H1 (cell line): ENCODE data around the gene PTF1A. TPM values are rescaled to one million over a fixed set of nuclear protein-coding genes. Genes with fewer than 3 reads are reported as not detected.

Source experiments
- CTCF ChIA-PET: fragments of 300-600 bp; sonication (Branson Sonifier 250); formaldehyde crosslinking; loops from one replicate; lab custom pipeline; 2021; ENCODE audit not compliant: partially characterized antibody; lab: Charles Lee
- POLR2A ChIA-PET: fragments of 300-600 bp; sonication (Branson Sonifier 250); formaldehyde crosslinking; loops from one replicate; lab custom pipeline; 2021; ENCODE audit warnings: inconsistent platforms; ENCODE audit not compliant: partially characterized antibody; lab: Charles Lee
- DNase-seq, 2 experiments: peaks; one replicate each; pipeline versions ENCODE4 v3.0.0 to v3.0.0-alpha.2; 2010 to 2022; ENCODE audit warnings: low spot score in 2 of 2, low read depth in 1 of 2, mixed read lengths in 1 of 2
- FAIRE-seq: peaks from 2 replicates; lab custom pipeline; 2011; peaks lifted over from hg19 to GRCh38; lab: Jason Lieb, UNC
- H2AFZ ChIP-seq: 2 replicates; pipeline ENCODE4 v1.8.1; 2012; ENCODE audit warnings: low read length, inconsistent platforms
- H2AK5ac ChIP-seq: 2 replicates; pipeline ENCODE4 v1.6.1; 2013; ENCODE audit warnings: low read depth, low read length
- H2BK120ac ChIP-seq: replicated peaks from 2 replicates; pipeline ENCODE3; 2013; ENCODE audit warnings: low read depth, low read length, inconsistent platforms
- H2BK12ac ChIP-seq: 2 replicates; pipeline ENCODE4 v1.6.1; 2013; ENCODE audit warnings: low read depth, low read length
- H2BK15ac ChIP-seq: 2 replicates; pipeline ENCODE4 v1.6.1; 2013; ENCODE audit warnings: low read length
- H2BK20ac ChIP-seq: 2 replicates; pipeline ENCODE4 v1.6.1; 2013; ENCODE audit warnings: low read length
- H2BK5ac ChIP-seq: 2 replicates; pipeline ENCODE4 v1.6.1; 2013; ENCODE audit warnings: low read depth, low read length
- H3K14ac ChIP-seq: 2 replicates; pipeline ENCODE4 v1.6.1; 2013; ENCODE audit warnings: inconsistent platforms; ENCODE audit not compliant: insufficient read length
- H3K18ac ChIP-seq: 2 replicates; pipeline ENCODE4 v1.6.1; 2013; ENCODE audit warnings: low read length; ENCODE audit errors: extremely low read depth
- H3K23ac ChIP-seq: 2 replicates; pipeline ENCODE4 v1.6.1; 2013; ENCODE audit warnings: inconsistent platforms; ENCODE audit not compliant: insufficient read length
- H3K23me2 ChIP-seq: 2 replicates; pipeline ENCODE4 v1.6.1; 2013; ENCODE audit warnings: low read depth, low read length
- H3K27ac ChIP-seq: 2 replicates; pipeline ENCODE4 v1.6.1; 2011; ENCODE audit warnings: low read depth, low read length, inconsistent platforms
- H3K27me3 ChIP-seq, 4 experiments: replicated peaks in 1 of 4; 1 replicate in 1 of 4; 2 replicates in 3 of 4; pipeline versions ENCODE4 v1.6.1 to v1.8.1; 2011 to 2013; ENCODE audit warnings: low read length in 3 of 4, mild to moderate bottlenecking in 3 of 4, inconsistent platforms in 2 of 4, mixed read lengths in 2 of 4, moderate library complexity in 1 of 4; ENCODE audit not compliant: control insufficient read depth in 3 of 4, insufficient read depth in 3 of 4; ENCODE audit errors: extremely low read depth in 1 of 4
- H3K36me3 ChIP-seq, 4 experiments: 2 replicates each; pipeline versions ENCODE4 v1.6.1 to v1.8.1; 2011 to 2013; ENCODE audit warnings: mild to moderate bottlenecking in 4 of 4, low read length in 3 of 4, moderate library complexity in 2 of 4, control low read depth in 1 of 4, inconsistent platforms in 1 of 4; ENCODE audit not compliant: insufficient read depth in 4 of 4, control insufficient read depth in 2 of 4
- H3K4ac ChIP-seq: replicated peaks from 2 replicates; pipeline ENCODE3; 2013; ENCODE audit warnings: low read length, low read depth, mixed read lengths, inconsistent platforms; ENCODE audit not compliant: insufficient read length
- H3K4me1 ChIP-seq, 4 experiments: replicated peaks in 1 of 4; 1 replicate in 1 of 4; 2 replicates in 3 of 4; pipeline versions ENCODE4 v1.6.1 to v1.8.1; 2011 to 2013; ENCODE audit warnings: low read length in 3 of 4, inconsistent platforms in 2 of 4, mixed read lengths in 1 of 4; ENCODE audit not compliant: insufficient read depth in 4 of 4, control insufficient read depth in 3 of 4
- H3K4me2 ChIP-seq, 2 experiments: 2 replicates each; pipeline versions ENCODE4 v1.6.1 to v1.8.1; 2011 to 2013; ENCODE audit warnings: low read depth in 2 of 2, low read length in 2 of 2, control low read depth in 1 of 2, inconsistent platforms in 1 of 2, mild to moderate bottlenecking in 1 of 2; ENCODE audit not compliant: insufficient read depth in 1 of 2
- H3K4me3 ChIP-seq, 4 experiments: fragments of 200-600, 300-600 bp in 1 of 4; sonication (generic), shearing (Covaris generic), sonication (Bioruptor Twin) in 1 of 4; 2 replicates each; pipeline versions ENCODE4 v1.5.1 to v1.8.1; 2011 to 2016; ENCODE audit warnings: low read length in 4 of 4, low read depth in 3 of 4, control low read depth in 2 of 4, inconsistent platforms in 2 of 4, mild to moderate bottlenecking in 2 of 4, mixed read lengths in 1 of 4, moderate library complexity in 1 of 4; ENCODE audit not compliant: insufficient read depth in 2 of 4; ENCODE audit errors: extremely low read depth in 1 of 4
- H3K56ac ChIP-seq: replicated peaks from 2 replicates; pipeline ENCODE3; 2013; ENCODE audit warnings: low read depth, mild to moderate bottlenecking, mixed read lengths, low read length, inconsistent platforms; ENCODE audit not compliant: insufficient read length
- H3K79me1 ChIP-seq: 2 replicates; pipeline ENCODE4 v1.6.1; 2013; ENCODE audit warnings: low read depth, low read length, control low read depth
- H3K79me2 ChIP-seq, 2 experiments: 2 replicates each; pipeline versions ENCODE4 v1.6.1 to v1.8.1; 2012 to 2013; ENCODE audit warnings: low read length in 2 of 2, mild to moderate bottlenecking in 2 of 2, inconsistent platforms in 1 of 2; ENCODE audit not compliant: insufficient read depth in 2 of 2, control insufficient read depth in 1 of 2
- H3K9ac ChIP-seq, 4 experiments: replicated peaks in 1 of 4; 1 replicate in 1 of 4; 2 replicates in 3 of 4; pipeline versions ENCODE4 v1.6.1 to v1.8.1; 2011 to 2013; ENCODE audit warnings: low read depth in 3 of 4, low read length in 3 of 4, control low read depth in 2 of 4, mild to moderate bottlenecking in 2 of 4, moderate library complexity in 2 of 4, inconsistent platforms in 1 of 4; ENCODE audit errors: extremely low read depth in 1 of 4
- H3K9me3 ChIP-seq, 2 experiments: 2 replicates each; pipeline versions ENCODE4 v1.6.1 to v1.8.1; 2012 to 2013; ENCODE audit warnings: mild to moderate bottlenecking in 2 of 2, moderate library complexity in 2 of 2, control low read depth in 1 of 2, inconsistent platforms in 1 of 2, low read depth in 1 of 2, low read length in 1 of 2, mixed read lengths in 1 of 2; ENCODE audit not compliant: insufficient read depth in 2 of 2
- H4K20me1 ChIP-seq, 2 experiments: replicated peaks in 1 of 2; 2 replicates each; pipeline versions ENCODE3 to v1.8.1; 2011 to 2013; ENCODE audit warnings: inconsistent platforms in 2 of 2, low read length in 2 of 2, mild to moderate bottlenecking in 1 of 2; ENCODE audit not compliant: insufficient read depth in 2 of 2, control insufficient read depth in 1 of 2
- H4K5ac ChIP-seq: 2 replicates; pipeline ENCODE4 v1.6.1; 2013; ENCODE audit warnings: low read length, low read depth, mixed read lengths, inconsistent platforms; ENCODE audit not compliant: insufficient read length
- H4K8ac ChIP-seq: 2 replicates; pipeline ENCODE4 v1.8.0; 2013; ENCODE audit warnings: mild to moderate bottlenecking, moderate library complexity, low read length, inconsistent platforms; ENCODE audit not compliant: insufficient read depth; ENCODE audit errors: extremely low read depth
- H4K91ac ChIP-seq: replicated peaks from 2 replicates; pipeline ENCODE3; 2013; ENCODE audit warnings: low read length, mixed read lengths, inconsistent platforms; ENCODE audit not compliant: insufficient read length
- CHD2 ChIP-seq: IDR thresholded peaks from 2 replicates; pipeline ENCODE4 v1.6.1; 2012; ENCODE audit warnings: low read length, improper control_type of control experiment
- CTBP2 ChIP-seq: IDR thresholded peaks from 2 replicates; pipeline ENCODE4 v1.7.0; 2011; ENCODE audit warnings: borderline replicate concordance, mild to moderate bottlenecking, moderate library complexity, mixed read lengths, low read length; ENCODE audit not compliant: insufficient read depth, insufficient read length
- EZH2 ChIP-seq: fragments of 200-600 bp; sonication (generic); IDR thresholded peaks from 2 replicates; pipeline ENCODE4 v1.7.1; 2012; ENCODE audit warnings: low read depth, mild to moderate bottlenecking, moderate library complexity, low read length, inconsistent platforms; ENCODE audit not compliant: severe bottlenecking
- FOSL1 ChIP-seq: IDR thresholded peaks from 2 replicates; pipeline ENCODE4 v1.6.1; 2011; ENCODE audit warnings: mild to moderate bottlenecking, low read depth, low read length, moderate library complexity; ENCODE audit not compliant: insufficient read depth
- NANOG ChIP-seq: IDR thresholded peaks from 2 replicates; pipeline ENCODE4 v1.6.1; 2011; ENCODE audit warnings: low read length, low read depth, mild to moderate bottlenecking, inconsistent platforms; ENCODE audit not compliant: insufficient read depth, poor library complexity, severe bottlenecking
- POU5F1 ChIP-seq: IDR thresholded peaks from 2 replicates; pipeline ENCODE4 v1.6.1; 2011; ENCODE audit warnings: low read depth, mild to moderate bottlenecking, low read length, moderate library complexity
- RAD21 ChIP-seq, 2 experiments: IDR thresholded peaks in 1 of 2; conservative IDR thresholded peaks in 1 of 2; 2 replicates each; pipeline ENCODE4 v1.6.1; 2011; ENCODE audit warnings: low read depth in 2 of 2, low read length in 2 of 2, improper control_type of control experiment in 1 of 2, inconsistent platforms in 1 of 2, mild to moderate bottlenecking in 1 of 2, moderate library complexity in 1 of 2
- SAP30 ChIP-seq: fragments of 300-600 bp; sonication (generic); IDR thresholded peaks from 2 replicates; pipeline ENCODE4 v1.7.1; 2012; ENCODE audit warnings: low read length, moderate library complexity, mild to moderate bottlenecking, inconsistent platforms; ENCODE audit not compliant: insufficient read depth, insufficient replicate concordance
- SIN3A ChIP-seq, 2 experiments: IDR thresholded peaks in 1 of 2; conservative IDR thresholded peaks in 1 of 2; 2 replicates each; pipeline ENCODE4 v1.6.1; 2011 to 2012; ENCODE audit warnings: low read length in 2 of 2, improper control_type of control experiment in 1 of 2, low read depth in 1 of 2, mild to moderate bottlenecking in 1 of 2
- YY1 ChIP-seq: IDR thresholded peaks from 2 replicates; pipeline ENCODE4 v1.6.1; 2011; ENCODE audit warnings: low read depth, mild to moderate bottlenecking, low read length
- WGBS, 2 experiments: shearing (Covaris generic) in 1 of 2; methylation state at CpG; one replicate each; pipeline versions ENCODE4 v1.1.6 to v1.1.7; 2013 to 2015; ENCODE audit warnings: low lambda C conversion rate in 2 of 2, mixed read lengths in 2 of 2, inconsistent platforms in 1 of 2, low coverage in 1 of 2, missing lambda C conversion rate in 1 of 2; ENCODE audit not compliant: insufficient replicate concordance in 2 of 2, insufficient coverage in 1 of 2, insufficient read length in 1 of 2; ENCODE audit errors: extremely low coverage in 1 of 2, missing lambda C conversion rate in 1 of 2; 5-methylcytosine and 5-hydroxymethylcytosine counted together
- polyA plus RNA-seq, 7 experiments: library from polyadenylated mRNA; depleted of rRNA in 3 of 7; stranded (reverse) in 5 of 7; unstranded in 2 of 7; fragments of >200 nt in 5 of 7; fragments of 200-250 nt in 2 of 7; gene quantifications; 1 replicate in 5 of 7; 2 replicates in 1 of 7; 4 replicates in 1 of 7; pipeline versions ENCODE4 v1.2.1 to v1.2.3, GENCODE V29; 2011 to 2013; ENCODE audit warnings: missing spikeins in 2 of 7, mixed read lengths in 2 of 7
- total RNA-seq: library from RNA; stranded (reverse); fragmentation: NEBNext Ultra II Directional; extraction: Animal tissue kit (Norgen Biotek cat#: 25700); gene quantifications from 2 replicates; pipeline ENCODE4 v1.2.1, GENCODE V29; 2021

Gene PTF1A
- total and polyA plus RNA-seq, 2 of the 8 experiments (the other 6 are each of a cell fraction or from before 2014, with no cell fraction given): not detected

- Histone ChIP-seq H4K5ac (no peak overlapping the region), H3K36me3 (peaks cover 0 to 13% (median 0%) of the 10 kb centered on the region in 4 experiments; a peak in 1 of 8 replicates), H2AK5ac (no peak overlapping the region), H2BK5ac (no peak overlapping the region), H2BK120ac (no peak overlapping the region), H2AFZ (peak overlapping the region; percentile 65; the same call in 1 of the 2 replicates), H2BK15ac (no peak overlapping the region), H3K79me2 (no peaks in the 10 kb centered on the region), H3K23ac (no peak overlapping the region), H4K91ac (no peak overlapping the region), H4K20me1 (peaks cover 20 to 33% of the 10 kb centered on the region in 2 experiments), H3K56ac (no peak overlapping the region), H2BK20ac (no peak overlapping the region), H3K9me3 (no peaks in the 10 kb centered on the region), H3K23me2 (peaks cover 5% of the 10 kb centered on the region; the same call in 1 of the 2 replicates), H2BK12ac (no peak overlapping the region), H3K4ac (no peak overlapping the region), H3K4me3 (peak overlapping the region; percentile 17 to 54 (median 25); a peak in 6 of 8 replicates), H3K27me3 (peaks cover 97 to 100% (median 99%) of the 10 kb centered on the region in 4 experiments), H3K27ac (no peak overlapping the region), H4K8ac (peak overlapping the region; percentile 82), H3K4me2 (peak overlapping the region; percentile 65 to 76), H3K79me1 (no peaks in the 10 kb centered on the region), H3K18ac (no peak overlapping the region), H3K4me1 (peaks cover 6 to 18% (median 10%) of the 10 kb centered on the region in 4 experiments), H3K9ac (no peak overlapping the region), H3K14ac (no peak overlapping the region)
- ChIA-PET CTCF (interaction anchor here (0.5 to 1.9 kb wide), 6 partner anchors 15 to 124 kb away, joined by 3 to 9 read pairs (median 5); no protein-coding TSS in a partner anchor), POLR2A (interaction anchor here (1.2 kb wide), 1 partner anchor 20 kb away, joined by 3 read pairs; no protein-coding TSS in a partner anchor)
- WGBS, 2 experiments: 1% methylated on average over 56 of the region's 100 CpGs; no CpG with 5 or more reads in 1 of the 2 experiments
- FAIRE-seq (no peak), DNase-seq (peak in 1 of 2 experiments; percentile 74)
- TF ChIP-seq CHD2 (no peak), SAP30 (no peak), EZH2 (peak; percentile 81), NANOG (no peak), YY1 (no peak), CTBP2 (peak; percentile 70), RAD21 (IDR thresholded peaks at IDR 0.05 in 1 of 2, conservative IDR thresholded peaks at IDR 0.05 in 1 of 2; ENCODE audit: low read depth in 2 of 2, low read length in 2 of 2) (peak in 1 of 2 experiments; percentile 45; a peak in 1 of 4 replicates), FOSL1 (no peak), SIN3A (conservative IDR thresholded peaks at IDR 0.05 in 1 of 2, IDR thresholded peaks at IDR 0.05 in 1 of 2; ENCODE audit: low read depth in 1 of 2, low read length in 2 of 2) (no peak), POU5F1 (no peak)
Measured at GRCh38 chr10:23192712-23193434, 761 bp downstream of the PTF1A start.
